H9 (cell line): ENCODE results near the gene DYRK1A. TPM values are rescaled to one million over a fixed set of nuclear protein-coding genes. Genes with fewer than 3 reads are reported as not detected.

Source experiments
- DNase-seq: peaks from one replicate; pipeline ENCODE4 v3.0.0-alpha.2; 2017
- H2AFZ ChIP-seq: one replicate; pipeline ENCODE4 v1.6.1; 2013; ENCODE audit warnings: mild to moderate bottlenecking, low read length, control low read depth, moderate library complexity
- H2AK5ac ChIP-seq: 2 replicates; pipeline ENCODE4 v1.6.1; 2013; ENCODE audit warnings: low read length, control low read depth, mixed read lengths; ENCODE audit not compliant: insufficient read length
- H2BK120ac ChIP-seq: one replicate; pipeline ENCODE4 v1.6.1; 2013; ENCODE audit warnings: low read depth, mild to moderate bottlenecking, low read length, control low read depth, inconsistent platforms; ENCODE audit not compliant: poor library complexity, severe bottlenecking
- H2BK12ac ChIP-seq: 2 replicates; pipeline ENCODE4 v1.6.1; 2013; ENCODE audit warnings: low read length, control low read depth, mixed read lengths, low read depth; ENCODE audit not compliant: insufficient read length
- H2BK15ac ChIP-seq: 2 replicates; pipeline ENCODE4 v1.6.1; 2013; ENCODE audit warnings: low read depth, low read length, control low read depth
- H2BK20ac ChIP-seq: one replicate; pipeline ENCODE4 v1.6.1; 2013; ENCODE audit warnings: low read depth, mild to moderate bottlenecking, low read length, control low read depth, inconsistent platforms; ENCODE audit not compliant: poor library complexity, severe bottlenecking
- H2BK5ac ChIP-seq: 2 replicates; pipeline ENCODE4 v1.6.1; 2013; ENCODE audit warnings: low read length, control low read depth, mixed read lengths; ENCODE audit not compliant: insufficient read length
- H3K14ac ChIP-seq: 2 replicates; pipeline ENCODE4 v1.6.1; 2013; ENCODE audit warnings: low read length, control low read depth; ENCODE audit not compliant: insufficient read depth
- H3K18ac ChIP-seq: 2 replicates; pipeline ENCODE4 v1.6.1; 2013; ENCODE audit warnings: low read depth, mild to moderate bottlenecking, mixed read lengths, low read length, control low read depth; ENCODE audit not compliant: insufficient read length
- H3K23ac ChIP-seq: 2 replicates; pipeline ENCODE4 v1.6.1; 2013; ENCODE audit warnings: low read length, control low read depth, mixed read lengths, low read depth; ENCODE audit not compliant: insufficient read length
- H3K23me2 ChIP-seq: 2 replicates; pipeline ENCODE4 v1.6.1; 2013; ENCODE audit warnings: low read depth, mild to moderate bottlenecking, mixed read lengths, low read length, control low read depth; ENCODE audit not compliant: insufficient read length, poor library complexity, severe bottlenecking
- H3K27ac ChIP-seq: 2 replicates; pipeline ENCODE4 v1.5.1; 2013; ENCODE audit warnings: low read length, control low read depth, mixed read lengths, low read depth; ENCODE audit not compliant: insufficient read length
- H3K27me3 ChIP-seq: 2 replicates; pipeline ENCODE4 v1.6.1; 2013; ENCODE audit warnings: low read length, control low read depth, inconsistent platforms; ENCODE audit not compliant: insufficient read depth
- H3K4ac ChIP-seq: 2 replicates; pipeline ENCODE4 v1.6.1; 2013; ENCODE audit warnings: low read depth, mild to moderate bottlenecking, control low read depth, inconsistent platforms, low read length, moderate library complexity
- H3K4me1 ChIP-seq: 2 replicates; pipeline ENCODE4 v1.6.1; 2013; ENCODE audit warnings: low read length, control low read depth, inconsistent platforms; ENCODE audit not compliant: insufficient read depth
- H3K4me2 ChIP-seq: 2 replicates; pipeline ENCODE4 v1.6.1; 2013; ENCODE audit warnings: low read length, control low read depth, mixed read lengths; ENCODE audit not compliant: insufficient read length, insufficient read depth
- H3K56ac ChIP-seq: 2 replicates; pipeline ENCODE4 v1.6.1; 2013; ENCODE audit warnings: low read depth, mild to moderate bottlenecking, mixed read lengths, low read length, control low read depth; ENCODE audit not compliant: insufficient read length
- H3K79me1 ChIP-seq: 2 replicates; pipeline ENCODE4 v1.6.1; 2013; ENCODE audit warnings: low read depth, mild to moderate bottlenecking, moderate library complexity, low read length, control low read depth, inconsistent platforms; ENCODE audit not compliant: insufficient read depth, poor library complexity, severe bottlenecking
- H3K79me2 ChIP-seq: 2 replicates; pipeline ENCODE4 v1.6.1; 2013; ENCODE audit warnings: low read length, control low read depth, inconsistent platforms; ENCODE audit not compliant: insufficient read depth
- H3K9ac ChIP-seq: 2 replicates; pipeline ENCODE4 v1.6.1; 2013; ENCODE audit warnings: low read length, control low read depth, mixed read lengths; ENCODE audit not compliant: insufficient read length; ENCODE audit errors: extremely low read depth
- H3K9me3 ChIP-seq: one replicate; pipeline ENCODE4 v1.6.1; 2013; ENCODE audit warnings: low read depth, low read length, inconsistent platforms; ENCODE audit not compliant: control insufficient read depth
- H3T11ph ChIP-seq: one replicate; pipeline ENCODE4 v1.6.1; 2013; ENCODE audit warnings: mild to moderate bottlenecking, low read length, control low read depth, inconsistent platforms
- H4K20me1 ChIP-seq: one replicate; pipeline ENCODE4 v1.6.1; 2013; ENCODE audit not compliant: control insufficient read depth, insufficient read length, insufficient read depth
- H4K5ac ChIP-seq: 2 replicates; pipeline ENCODE4 v1.6.1; 2013; ENCODE audit warnings: low read depth, mild to moderate bottlenecking, mixed read lengths, low read length, control low read depth; ENCODE audit not compliant: insufficient read length
- H4K8ac ChIP-seq: replicated peaks from 2 replicates; pipeline ENCODE4 v1.6.1; 2013; ENCODE audit warnings: low read length, control low read depth, mixed read lengths, low read depth; ENCODE audit not compliant: insufficient read length
- H4K91ac ChIP-seq: 2 replicates; pipeline ENCODE4 v1.6.1; 2013; ENCODE audit warnings: low read depth, mild to moderate bottlenecking, moderate library complexity, mixed read lengths, low read length, control low read depth; ENCODE audit not compliant: insufficient read length
- H3K27ac Mint-ChIP-seq, 3 experiments: 2 replicates in 2 of 3; 3 replicates in 1 of 3; pipeline ENCODE4 v1.8.0; 2020 to 2021; ENCODE audit warnings: mixed read lengths in 3 of 3, mild to moderate bottlenecking in 1 of 3, moderate library complexity in 1 of 3
- H3K27me3 Mint-ChIP-seq: 2 replicates; pipeline ENCODE4 v1.8.0; 2021; ENCODE audit warnings: low read depth, mild to moderate bottlenecking, moderate library complexity, mixed read lengths
- H3K36me3 Mint-ChIP-seq, 3 experiments: 2 replicates in 2 of 3; 3 replicates in 1 of 3; pipeline ENCODE4 v1.8.0; 2020 to 2021; ENCODE audit warnings: low read depth in 3 of 3, mixed read lengths in 3 of 3; ENCODE audit not compliant: insufficient read depth in 1 of 3
- H3K4me1 Mint-ChIP-seq, 2 experiments: 2 replicates each; pipeline ENCODE4 v1.8.0; 2020; ENCODE audit warnings: mixed read lengths in 2 of 2
- H3K4me3 Mint-ChIP-seq, 2 experiments: 2 replicates in 1 of 2; 3 replicates in 1 of 2; pipeline ENCODE4 v1.8.0; 2020 to 2021; ENCODE audit warnings: mild to moderate bottlenecking in 2 of 2, mixed read lengths in 2 of 2, moderate library complexity in 1 of 2
- H3K9me3 Mint-ChIP-seq, 2 experiments: 2 replicates in 1 of 2; 3 replicates in 1 of 2; pipeline ENCODE4 v1.8.0; 2020; ENCODE audit warnings: mild to moderate bottlenecking in 2 of 2, mixed read lengths in 2 of 2, moderate library complexity in 1 of 2
- WGBS: extraction: QIAGEN DNeasy Blood & Tissue Kit; methylation state at CpG from one replicate; pipeline ENCODE4 v1.1.7; 2013; ENCODE audit warnings: missing lambda C conversion rate, low lambda C conversion rate, mixed read lengths; ENCODE audit not compliant: insufficient read length; ENCODE audit errors: extremely low coverage; 5-methylcytosine and 5-hydroxymethylcytosine counted together
- total RNA-seq: library from RNA; stranded (reverse); gene quantifications from 2 replicates; pipeline ENCODE4 v1.2.1, GENCODE V29; 2021
- TF ChIP-seq, protein P1 (sequence below): fragments of 200-600 bp; sonication (generic); conservative IDR thresholded peaks from 3 replicates; pipeline ENCODE4 v1.8.0; 2021; ENCODE audit warnings: antibody characterized with exemption, mild to moderate bottlenecking

DYRK1A gene
- total RNA-seq, 1 experiment from 2014 or later, result 73.6 TPM

- DNase-seq, result no peak
- H3K23me2 ChIP-seq, result no peaks in the 10 kb centered on the region
- H2BK5ac ChIP-seq, result no peak overlapping the region
- H3K14ac ChIP-seq, result no peak overlapping the region
- no peaks in the 10 kb centered on the region for H3K79me1 ChIP-seq
- Mint-ChIP-seq H3K4me1 (no peaks in the 10 kb centered on the region), H3K27me3 (no peaks in the 10 kb centered on the region), H3K27ac (no peak overlapping the region), H3K9me3 (peaks cover 5 to 7% of the 10 kb centered on the region in 2 experiments), H3K4me3 (no peak overlapping the region), H3K36me3 (no peaks in the 10 kb centered on the region)
- no peak overlapping the region for H3K23ac ChIP-seq
- H3K27me3 ChIP-seq, result no peaks in the 10 kb centered on the region
- no peaks in the 10 kb centered on the region for H3K9me3 ChIP-seq
- no peak overlapping the region for H3K18ac ChIP-seq
- H3K9ac ChIP-seq, result no peak overlapping the region
- H4K91ac ChIP-seq, result no peak overlapping the region
- no peak overlapping the region for H2AK5ac ChIP-seq
- no peak overlapping the region for H2BK20ac ChIP-seq
- H3K4ac ChIP-seq, result no peak overlapping the region
- no peak overlapping the region for H3K56ac ChIP-seq
- TF ChIP-seq, protein P1, sequence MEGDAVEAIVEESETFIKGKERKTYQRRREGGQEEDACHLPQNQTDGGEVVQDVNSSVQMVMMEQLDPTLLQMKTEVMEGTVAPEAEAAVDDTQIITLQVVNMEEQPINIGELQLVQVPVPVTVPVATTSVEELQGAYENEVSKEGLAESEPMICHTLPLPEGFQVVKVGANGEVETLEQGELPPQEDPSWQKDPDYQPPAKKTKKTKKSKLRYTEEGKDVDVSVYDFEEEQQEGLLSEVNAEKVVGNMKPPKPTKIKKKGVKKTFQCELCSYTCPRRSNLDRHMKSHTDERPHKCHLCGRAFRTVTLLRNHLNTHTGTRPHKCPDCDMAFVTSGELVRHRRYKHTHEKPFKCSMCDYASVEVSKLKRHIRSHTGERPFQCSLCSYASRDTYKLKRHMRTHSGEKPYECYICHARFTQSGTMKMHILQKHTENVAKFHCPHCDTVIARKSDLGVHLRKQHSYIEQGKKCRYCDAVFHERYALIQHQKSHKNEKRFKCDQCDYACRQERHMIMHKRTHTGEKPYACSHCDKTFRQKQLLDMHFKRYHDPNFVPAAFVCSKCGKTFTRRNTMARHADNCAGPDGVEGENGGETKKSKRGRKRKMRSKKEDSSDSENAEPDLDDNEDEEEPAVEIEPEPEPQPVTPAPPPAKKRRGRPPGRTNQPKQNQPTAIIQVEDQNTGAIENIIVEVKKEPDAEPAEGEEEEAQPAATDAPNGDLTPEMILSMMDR, result no peak
- no peak overlapping the region for H4K8ac ChIP-seq
- H2BK120ac ChIP-seq, result no peak overlapping the region
- H2BK15ac ChIP-seq, result no peak overlapping the region
- H4K20me1 ChIP-seq, result no peaks in the 10 kb centered on the region
- no peak overlapping the region for H2AFZ ChIP-seq
- WGBS, result no CpG with 5 or more reads among the region's 2 CpGs
- H3K79me2 ChIP-seq, result no peaks in the 10 kb centered on the region
- H4K5ac ChIP-seq, result no peak overlapping the region
- no peaks in the 10 kb centered on the region for H3K4me1 ChIP-seq
- H3K4me2 ChIP-seq, result no peak overlapping the region
- no peak overlapping the region for H3K27ac ChIP-seq
- no peak overlapping the region for H2BK12ac ChIP-seq
- H3T11ph ChIP-seq, result no peak overlapping the region
Observed at GRCh38 chr21:37319551-37319950, 47.0 kb upstream of the DYRK1A start.
